DND-41 (cell line): ENCODE data around the gene DYNC1I1.

Source experiments
- ATAC-seq: fragments of 200-7000 bp; cut with Tn5 transposase; 3 replicates; pipeline ENCODE4 v1.9.1; 2021; ENCODE audit warnings: low read depth; ENCODE audit not compliant: insufficient read depth
- DNase-seq: peaks from one replicate; pipeline ENCODE4 v3.0.0-alpha.2; 2020
- H2AFZ ChIP-seq: 2 replicates; pipeline ENCODE4 v1.6.0; 2012; ENCODE audit warnings: low read depth, low read length
- H3K27ac ChIP-seq: 2 replicates; pipeline ENCODE4 v1.5.1; 2012; ENCODE audit warnings: low read length, inconsistent platforms
- H3K27me3 ChIP-seq: fragments of 200-600 bp; sonication (generic); 2 replicates; pipeline ENCODE4 v1.6.0; 2012; ENCODE audit warnings: low read length, mild to moderate bottlenecking, inconsistent platforms; ENCODE audit not compliant: insufficient read depth, poor library complexity
- H3K36me3 ChIP-seq: 2 replicates; pipeline ENCODE4 v1.5.1; 2012; ENCODE audit warnings: low read length, inconsistent platforms; ENCODE audit not compliant: insufficient read depth
- H3K4me1 ChIP-seq: 2 replicates; pipeline ENCODE4 v1.5.1; 2012; ENCODE audit warnings: mild to moderate bottlenecking, low read length; ENCODE audit not compliant: insufficient read depth
- H3K4me2 ChIP-seq: 2 replicates; pipeline ENCODE4 v1.6.0; 2012; ENCODE audit warnings: mild to moderate bottlenecking, moderate library complexity, low read length, inconsistent platforms; ENCODE audit not compliant: insufficient read depth
- H3K4me3 ChIP-seq, 2 experiments: fragments of 200-600 bp in 1 of 2; shearing (Covaris generic) in 1 of 2; 2 replicates each; pipeline ENCODE4 v1.5.1; 2012 to 2016; ENCODE audit warnings: inconsistent platforms in 2 of 2, low read length in 2 of 2, mild to moderate bottlenecking in 2 of 2, low read depth in 1 of 2, moderate library complexity in 1 of 2
- H3K79me2 ChIP-seq: 2 replicates; pipeline ENCODE4 v1.6.0; 2012; ENCODE audit warnings: low read length, inconsistent platforms; ENCODE audit not compliant: insufficient read depth
- H3K9ac ChIP-seq: 2 replicates; pipeline ENCODE4 v1.6.0; 2012; ENCODE audit warnings: low read depth, mild to moderate bottlenecking, inconsistent platforms, low read length, moderate library complexity
- H3K9me3 ChIP-seq: 2 replicates; pipeline ENCODE4 v1.5.1; 2012; ENCODE audit warnings: low read length, moderate library complexity, mild to moderate bottlenecking, inconsistent platforms; ENCODE audit not compliant: insufficient read depth, severe bottlenecking
- H4K20me1 ChIP-seq: 2 replicates; pipeline ENCODE4 v1.6.0; 2012; ENCODE audit warnings: low read length; ENCODE audit not compliant: insufficient read depth
- EZH2 ChIP-seq: IDR thresholded peaks from 3 replicates; pipeline ENCODE4 v1.6.1; 2012; ENCODE audit warnings: borderline replicate concordance, low read depth, mild to moderate bottlenecking, moderate library complexity, low read length, inconsistent platforms; ENCODE audit not compliant: severe bottlenecking
- TF ChIP-seq, protein P1 (sequence below): IDR thresholded peaks from 2 replicates; pipeline ENCODE4 v1.5.1; 2012; ENCODE audit warnings: borderline replicate concordance, low read length, moderate library complexity, mild to moderate bottlenecking; ENCODE audit not compliant: poor library complexity, severe bottlenecking; ENCODE audit errors: extremely low read depth

The DYNC1I1 gene

GRCh38 chr7:95828824-95829790 is 56.8 kb downstream of the DYNC1I1 start:
- no peaks in the 10 kb centered on the region for H4K20me1 ChIP-seq
- no peak for DNase-seq
- H3K4me1 ChIP-seq, result no peaks in the 10 kb centered on the region
- no peak overlapping the region for H2AFZ ChIP-seq
- H3K4me2 ChIP-seq, result no peak overlapping the region
- no peaks in the 10 kb centered on the region for H3K27me3 ChIP-seq
- H3K79me2 ChIP-seq, result no peaks in the 10 kb centered on the region
- H3K27ac ChIP-seq, result no peak overlapping the region
- TF ChIP-seq, protein P1, sequence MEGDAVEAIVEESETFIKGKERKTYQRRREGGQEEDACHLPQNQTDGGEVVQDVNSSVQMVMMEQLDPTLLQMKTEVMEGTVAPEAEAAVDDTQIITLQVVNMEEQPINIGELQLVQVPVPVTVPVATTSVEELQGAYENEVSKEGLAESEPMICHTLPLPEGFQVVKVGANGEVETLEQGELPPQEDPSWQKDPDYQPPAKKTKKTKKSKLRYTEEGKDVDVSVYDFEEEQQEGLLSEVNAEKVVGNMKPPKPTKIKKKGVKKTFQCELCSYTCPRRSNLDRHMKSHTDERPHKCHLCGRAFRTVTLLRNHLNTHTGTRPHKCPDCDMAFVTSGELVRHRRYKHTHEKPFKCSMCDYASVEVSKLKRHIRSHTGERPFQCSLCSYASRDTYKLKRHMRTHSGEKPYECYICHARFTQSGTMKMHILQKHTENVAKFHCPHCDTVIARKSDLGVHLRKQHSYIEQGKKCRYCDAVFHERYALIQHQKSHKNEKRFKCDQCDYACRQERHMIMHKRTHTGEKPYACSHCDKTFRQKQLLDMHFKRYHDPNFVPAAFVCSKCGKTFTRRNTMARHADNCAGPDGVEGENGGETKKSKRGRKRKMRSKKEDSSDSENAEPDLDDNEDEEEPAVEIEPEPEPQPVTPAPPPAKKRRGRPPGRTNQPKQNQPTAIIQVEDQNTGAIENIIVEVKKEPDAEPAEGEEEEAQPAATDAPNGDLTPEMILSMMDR, result no peak
- TF ChIP-seq EZH2, result no peak
- H3K4me3 ChIP-seq, result no peak overlapping the region
- no peak for ATAC-seq
- H3K36me3 ChIP-seq, result no peaks in the 10 kb centered on the region
- H3K9ac ChIP-seq, result no peak overlapping the region
- H3K9me3 ChIP-seq, result no peaks in the 10 kb centered on the region

DNA sequence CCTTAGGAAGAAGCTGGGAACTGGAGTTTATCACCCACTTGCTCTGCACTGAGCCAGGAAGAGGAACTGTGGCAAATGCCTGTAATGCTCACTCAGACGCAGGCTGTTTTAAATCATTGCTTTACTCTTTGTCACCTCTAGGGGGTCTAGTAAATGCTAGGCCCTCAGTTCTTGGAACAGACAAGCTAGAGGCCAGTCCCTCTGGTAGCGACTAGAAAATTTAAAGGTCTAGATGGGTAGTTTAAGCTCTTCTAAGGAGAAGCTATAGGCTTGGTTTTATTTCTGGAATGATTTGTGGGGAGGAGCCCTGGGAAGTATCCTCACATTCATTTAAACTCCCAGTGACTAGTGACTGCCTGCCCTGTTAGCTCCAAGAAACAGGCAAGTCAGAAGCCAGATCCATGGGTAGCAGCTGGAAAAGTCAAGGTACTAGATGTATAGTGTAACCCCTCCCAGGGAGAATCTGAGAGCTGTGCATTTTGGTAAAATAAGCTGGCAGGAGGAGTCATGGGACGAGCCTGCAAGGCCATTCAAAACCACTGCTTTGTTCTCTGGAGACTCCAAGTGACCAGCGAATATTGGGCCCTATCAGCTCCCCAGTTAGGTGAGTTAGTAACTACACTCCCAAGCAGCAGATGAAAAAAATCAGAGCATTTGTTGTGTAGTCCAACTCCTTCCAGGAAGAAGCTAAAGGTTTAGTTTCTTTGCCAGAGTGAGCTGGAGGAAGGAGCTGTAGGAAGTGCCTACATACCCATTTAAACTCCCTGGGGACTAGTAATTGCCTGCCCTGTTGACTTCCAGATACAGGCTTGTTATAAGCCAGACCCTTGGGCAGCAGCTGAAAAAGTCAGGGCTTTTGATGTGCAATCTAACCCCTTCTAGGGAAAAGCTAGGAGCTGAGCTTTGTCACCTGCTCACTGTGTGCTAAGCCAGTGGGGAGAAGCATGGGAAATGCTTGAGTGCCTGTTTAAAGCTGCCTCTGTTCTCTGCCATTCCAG is 68.9 kb downstream of the DYNC1I1 start:
- Histone ChIP-seq H3K79me2 (no peaks in the 10 kb centered on the region), H3K36me3 (no peaks in the 10 kb centered on the region), H2AFZ (no peak overlapping the region), H3K27ac (no peak overlapping the region), H3K4me2 (no peak overlapping the region), H3K27me3 (no peaks in the 10 kb centered on the region), H3K9me3 (no peaks in the 10 kb centered on the region), H4K20me1 (no peaks in the 10 kb centered on the region), H3K9ac (no peak overlapping the region), H3K4me1 (no peaks in the 10 kb centered on the region), H3K4me3 (no peak overlapping the region)
- ATAC-seq (0 out of 3 replicates have a peak, but pooled peaks have one; percentile 53), DNase-seq (no peak)
- no peak for TF ChIP-seq EZH2
- TF ChIP-seq, protein P1, result peak; percentile 49

DNA sequence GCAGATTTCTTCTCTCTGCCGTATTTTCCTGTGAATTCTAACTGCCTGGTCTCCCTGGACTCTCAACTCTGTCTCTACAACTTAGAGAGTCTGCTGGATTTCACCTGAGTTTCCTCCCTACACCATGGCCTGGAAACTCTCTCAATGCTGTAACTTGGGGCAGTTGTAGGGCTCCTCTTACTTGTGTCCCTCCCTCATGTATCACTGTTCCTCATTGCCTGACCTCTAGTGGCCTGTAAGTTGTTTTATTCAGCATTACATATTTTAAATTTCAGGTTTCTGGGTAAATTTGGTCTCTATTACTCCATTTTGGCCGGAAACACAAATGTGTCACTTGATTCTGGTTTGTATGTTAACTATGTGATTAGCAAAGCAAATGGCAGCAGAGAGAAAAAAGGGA is 70.9 kb downstream of the DYNC1I1 start:
- TF ChIP-seq EZH2, result no peak
- TF ChIP-seq, protein P1, result no peak
- no peak for DNase-seq
- H3K27ac ChIP-seq, result no peak overlapping the region
- no peaks in the 10 kb centered on the region for H3K4me1 ChIP-seq
- no peaks in the 10 kb centered on the region for H4K20me1 ChIP-seq
- no peak overlapping the region for H3K9ac ChIP-seq
- H3K79me2 ChIP-seq, result no peaks in the 10 kb centered on the region
- no peak for ATAC-seq
- H2AFZ ChIP-seq, result no peak overlapping the region
- no peak overlapping the region for H3K4me3 ChIP-seq
- no peak overlapping the region for H3K4me2 ChIP-seq
- no peaks in the 10 kb centered on the region for H3K36me3 ChIP-seq
- H3K9me3 ChIP-seq, result no peaks in the 10 kb centered on the region
- H3K27me3 ChIP-seq, result no peaks in the 10 kb centered on the region
